Cortex of kidney (tissue), 1 donor: ENCODE results near the gene DRAP1.
"Not testable (repeated sequence)": the region's sequence is repeated elsewhere in the genome, so short reads cannot be mapped to it uniquely, and the experiment has no call there.

Experiments
- DNase-seq: peaks from one replicate; lab custom pipeline; 2025; lab: John Stamatoyannopoulos, UW

DRAP1 gene

DNA sequence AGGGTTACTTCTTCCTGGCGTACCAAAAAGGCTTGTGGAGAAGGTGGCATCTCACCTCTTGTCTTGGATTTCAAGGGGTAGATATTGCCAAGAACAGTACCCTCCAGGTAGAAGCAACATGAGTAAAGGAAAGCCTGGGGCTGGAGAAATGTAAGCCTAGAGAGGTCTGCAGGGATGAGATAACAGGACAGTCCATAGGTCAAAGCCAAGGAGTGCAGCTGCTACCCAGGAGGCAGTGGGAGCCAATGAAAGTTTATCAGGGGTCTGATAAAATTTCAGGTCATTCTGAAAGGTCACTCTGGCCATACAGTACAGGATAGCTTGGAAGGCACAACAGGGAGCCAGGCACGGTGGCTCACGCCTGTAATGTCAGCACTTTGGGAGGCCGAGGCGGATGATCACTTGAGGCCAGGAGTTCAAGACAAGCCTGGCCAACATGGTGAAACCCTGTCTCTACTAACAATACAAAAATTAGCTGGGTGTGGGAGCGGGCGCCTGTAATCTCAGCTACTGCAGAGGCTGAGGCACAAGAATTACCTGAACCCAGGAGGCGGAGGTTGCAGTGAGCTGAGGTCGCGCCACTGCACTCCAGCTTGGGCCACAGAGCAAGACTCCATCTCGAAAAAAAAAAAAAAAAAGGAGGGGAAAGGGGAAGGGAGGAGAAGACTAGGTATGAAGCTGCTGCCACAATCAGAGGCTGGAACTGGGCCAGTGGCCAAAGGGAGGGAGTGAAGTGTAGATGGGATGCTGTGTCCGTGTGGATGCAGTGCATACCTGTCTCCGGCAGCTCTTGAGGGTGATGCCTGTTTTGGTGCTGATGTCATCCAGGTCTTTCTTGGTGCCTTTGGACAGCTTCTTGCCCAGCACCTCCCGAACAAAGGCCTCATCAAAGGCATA lies 32.2 kb upstream of the DRAP1 start:
- DNase-seq: no peak

DNA sequence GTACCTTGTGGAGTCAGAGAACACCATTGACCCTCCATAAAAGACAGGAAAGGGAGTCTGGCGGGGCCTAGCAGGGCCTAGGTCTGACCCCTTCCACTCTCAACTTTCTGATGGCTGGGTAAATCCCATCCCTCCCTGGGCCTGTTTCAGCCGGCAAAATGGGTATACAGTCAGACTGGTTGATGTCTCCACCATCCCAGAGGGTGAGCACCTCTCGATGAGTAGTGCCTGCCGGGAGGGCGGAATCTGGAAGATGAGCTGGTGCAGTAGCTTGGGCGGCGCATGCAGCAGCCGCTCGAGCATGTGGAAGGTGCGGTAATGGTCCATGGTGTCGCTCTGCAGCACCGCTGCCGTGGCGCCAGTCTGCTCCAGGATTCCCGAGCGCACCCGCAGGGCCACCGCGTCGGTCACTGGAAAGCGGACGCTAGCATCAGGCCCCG lies 31.5 kb upstream of the DRAP1 start:
- DNase-seq: no peak

GRCh38 chr11:65888163-65888814 lies 30.9 kb upstream of the DRAP1 start, which contains the start of gene FIBP:
FIBP (minus strand) TSS chr11:65888471; CDS start chr11:65888418, 53 bp downstream.
- no peak for DNase-seq

DNA sequence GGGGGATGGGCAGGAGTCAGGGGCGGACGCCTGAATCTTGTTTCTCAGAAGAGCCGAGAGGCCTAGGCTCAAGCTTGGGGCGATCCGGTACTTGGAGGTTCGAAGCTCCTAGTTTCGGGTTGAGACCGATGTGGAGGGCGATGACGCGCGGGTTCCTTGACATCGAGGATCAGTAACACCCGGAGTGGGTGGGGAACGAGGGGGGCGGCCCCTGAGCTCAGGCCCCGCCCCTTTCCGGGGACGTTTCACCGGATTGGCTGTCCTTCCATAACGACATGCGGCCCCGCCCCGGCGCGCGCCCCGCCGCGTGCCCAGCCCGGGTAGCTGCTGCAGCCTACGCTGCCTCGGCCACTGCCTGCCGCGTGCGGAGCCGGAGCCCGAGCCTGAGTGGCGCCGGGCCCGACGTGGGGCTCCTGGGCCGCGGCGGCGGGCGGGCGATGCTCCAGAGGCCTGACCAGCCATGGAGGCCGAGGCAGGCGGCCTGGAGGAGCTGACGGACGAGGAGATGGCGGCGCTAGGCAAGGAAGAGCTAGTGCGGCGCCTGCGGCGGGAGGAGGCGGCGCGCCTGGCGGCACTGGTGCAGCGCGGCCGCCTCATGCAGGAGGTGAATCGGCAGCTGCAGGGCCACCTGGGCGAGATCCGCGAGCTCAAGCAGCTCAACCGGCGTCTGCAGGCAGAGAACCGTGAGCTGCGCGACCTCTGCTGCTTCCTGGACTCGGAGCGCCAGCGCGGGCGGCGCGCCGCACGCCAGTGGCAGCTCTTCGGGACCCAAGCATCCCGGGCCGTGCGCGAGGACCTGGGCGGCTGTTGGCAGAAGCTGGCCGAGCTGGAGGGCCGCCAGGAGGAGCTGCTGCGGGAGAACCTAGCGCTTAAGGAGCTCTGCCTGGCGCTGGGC lies 28.7 kb upstream of the DRAP1 start, which contains the start of gene CCDC85B:
Gene CCDC85B (plus strand): TSS at position 350 of the 895 bp plus-strand sequence. CDS start 111 bp downstream, at position 461.
- DNase-seq: no peak

DNA sequence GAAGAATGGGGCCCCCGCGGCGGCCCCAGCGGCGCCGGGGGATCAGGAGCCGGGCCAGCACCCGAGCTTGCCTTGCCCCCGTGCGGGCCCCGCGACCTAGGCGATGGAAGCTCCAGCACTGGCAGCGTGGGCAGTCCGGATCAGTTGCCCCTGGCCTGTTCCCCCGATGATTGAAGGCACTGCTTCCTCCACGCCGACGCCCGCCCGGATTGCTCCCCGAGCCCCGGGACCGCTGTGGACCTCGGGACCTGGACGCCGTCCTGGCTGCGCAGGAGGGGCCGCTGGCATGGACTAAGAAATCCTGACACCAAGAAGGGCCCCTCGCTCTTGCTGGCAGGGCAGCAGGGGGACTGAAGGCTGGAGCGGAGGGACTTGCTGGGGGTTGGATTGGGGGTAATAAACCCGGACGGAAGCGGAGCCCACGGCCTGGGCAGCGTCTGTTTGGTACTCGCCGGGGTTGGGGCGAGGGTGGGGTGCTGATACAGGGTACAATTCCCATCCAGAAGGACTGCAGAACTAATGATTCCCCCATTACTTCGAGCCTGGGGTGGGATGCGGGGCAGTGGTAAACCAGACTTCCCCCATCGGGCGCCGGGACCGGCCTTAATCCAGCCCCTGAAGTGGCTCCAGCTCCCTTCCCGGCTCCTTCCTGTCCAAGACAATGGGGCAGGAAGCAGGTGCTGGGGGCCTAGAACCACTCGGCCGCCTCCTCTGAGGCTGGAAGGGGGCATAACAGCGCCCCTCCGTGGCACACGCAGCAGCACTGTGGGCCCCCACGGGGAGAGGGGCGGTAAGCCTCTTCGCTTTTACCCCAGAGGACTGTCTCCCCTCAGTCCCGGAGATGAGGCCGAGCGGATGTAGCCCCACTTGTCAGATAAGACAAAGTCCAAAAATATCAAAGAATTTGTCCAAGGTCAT lies 27.7 kb upstream of the DRAP1 start:
- no peak for DNase-seq

GRCh38 chr11:65892137-65892540 lies 27.1 kb upstream of the DRAP1 start:
- DNase-seq: not testable (repeated sequence)

DNA sequence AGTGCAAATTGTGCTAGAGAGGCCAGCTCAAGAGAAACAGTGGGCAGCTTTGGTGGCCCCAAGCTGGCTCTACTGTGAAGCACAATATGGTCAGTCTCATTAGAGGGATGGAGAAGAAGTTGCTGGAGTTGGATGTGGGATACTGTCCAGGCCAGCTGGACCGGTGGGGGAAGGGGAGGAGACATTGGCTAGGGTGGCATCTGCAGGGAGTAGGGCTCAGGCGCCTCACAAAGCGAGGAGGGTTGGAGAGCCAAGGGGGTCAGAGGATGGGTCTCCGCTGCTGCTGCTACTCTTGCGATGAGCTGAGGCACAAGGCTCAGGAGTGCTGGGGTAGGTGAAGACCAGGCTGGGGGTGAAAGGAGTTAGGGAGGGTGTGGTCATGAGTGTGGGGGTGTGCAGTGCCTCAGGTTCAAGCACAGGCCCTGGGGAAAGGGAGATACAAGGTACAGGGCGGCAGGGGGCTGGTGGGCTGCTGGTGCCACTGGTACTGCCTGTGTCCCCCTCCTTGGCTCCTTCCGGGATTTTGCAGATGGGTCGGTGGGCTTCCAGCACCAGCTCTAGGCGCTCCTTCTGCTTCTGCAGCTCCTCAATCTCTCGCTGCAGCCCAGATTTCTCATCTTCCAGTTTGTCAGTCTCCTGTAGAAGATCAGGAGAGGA lies 26.4 kb upstream of the DRAP1 start:
- no peak for DNase-seq

GRCh38 chr11:65894034-65894591 lies 25.1 kb upstream of the DRAP1 start:
- no peak for DNase-seq

DNA sequence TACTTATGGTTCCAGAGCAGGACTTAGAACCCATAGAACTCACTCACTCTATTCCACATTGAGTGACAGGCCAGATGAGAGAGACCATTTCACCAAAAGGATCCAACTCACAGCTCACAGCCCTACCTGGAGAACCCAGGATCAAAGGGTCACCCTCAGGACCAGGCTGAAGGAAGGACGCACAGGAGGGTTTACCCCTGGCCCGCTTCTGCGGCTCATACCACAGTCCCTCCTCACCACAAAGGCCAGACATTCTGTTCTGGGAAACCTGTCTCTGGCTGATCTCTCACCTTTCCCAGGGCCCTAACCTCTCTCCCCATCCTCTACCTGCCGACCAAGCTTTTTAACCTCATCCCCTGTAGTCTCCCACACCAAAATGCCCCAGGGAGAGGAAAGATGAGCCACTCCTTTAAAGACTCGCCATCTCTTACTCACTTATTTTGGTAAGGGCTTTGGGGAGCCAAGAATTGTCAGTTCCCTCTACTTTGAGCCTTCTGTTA lies 23.7 kb upstream of the DRAP1 start:
- no peak for DNase-seq

DNA sequence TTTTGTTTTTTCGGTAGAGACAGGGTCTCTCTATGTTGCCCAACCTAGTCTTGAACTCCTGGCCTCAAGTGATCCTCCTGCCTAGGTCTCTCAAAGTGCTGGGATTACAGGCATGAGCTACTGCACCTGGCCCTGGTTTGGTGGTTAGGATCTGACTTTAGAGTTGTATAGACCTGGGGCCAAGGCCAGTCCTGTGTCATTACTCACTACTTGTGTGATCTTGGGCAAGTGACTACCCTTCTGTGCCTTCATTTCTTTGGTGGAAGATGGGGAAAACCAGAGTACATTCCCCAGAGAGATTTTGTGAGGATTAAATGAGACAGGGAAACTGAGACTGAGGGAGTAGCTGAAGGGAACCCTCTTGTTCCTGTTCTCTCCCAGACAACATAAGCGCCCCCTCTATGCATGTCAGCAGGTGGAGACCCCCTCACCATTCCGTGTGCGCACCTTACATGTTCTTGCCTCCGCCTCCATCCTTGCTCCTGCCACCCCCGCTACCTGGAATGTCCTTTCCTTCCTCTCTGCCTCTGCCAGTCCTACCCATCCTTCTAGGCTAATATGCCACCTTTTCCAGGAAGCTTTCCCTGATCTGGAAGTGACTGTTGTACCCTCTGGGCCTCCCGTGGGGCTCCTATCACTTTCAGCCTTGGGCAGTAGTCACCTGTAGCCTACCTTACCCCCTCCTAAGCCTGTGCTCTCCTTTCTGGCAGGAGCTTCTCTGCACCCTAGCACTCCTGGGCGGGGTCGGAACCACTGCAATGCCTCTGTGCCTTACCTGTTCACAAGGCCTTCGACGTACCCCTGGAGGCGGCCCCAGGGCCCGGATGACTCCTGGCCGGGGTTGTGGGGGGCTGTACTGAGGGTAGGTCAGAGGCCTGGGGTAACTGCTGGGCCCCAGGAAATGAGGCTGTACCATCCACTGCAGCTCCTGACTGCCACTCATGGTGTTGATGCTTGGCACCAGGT lies 22.9 kb upstream of the DRAP1 start:
- no peak for DNase-seq

DNA sequence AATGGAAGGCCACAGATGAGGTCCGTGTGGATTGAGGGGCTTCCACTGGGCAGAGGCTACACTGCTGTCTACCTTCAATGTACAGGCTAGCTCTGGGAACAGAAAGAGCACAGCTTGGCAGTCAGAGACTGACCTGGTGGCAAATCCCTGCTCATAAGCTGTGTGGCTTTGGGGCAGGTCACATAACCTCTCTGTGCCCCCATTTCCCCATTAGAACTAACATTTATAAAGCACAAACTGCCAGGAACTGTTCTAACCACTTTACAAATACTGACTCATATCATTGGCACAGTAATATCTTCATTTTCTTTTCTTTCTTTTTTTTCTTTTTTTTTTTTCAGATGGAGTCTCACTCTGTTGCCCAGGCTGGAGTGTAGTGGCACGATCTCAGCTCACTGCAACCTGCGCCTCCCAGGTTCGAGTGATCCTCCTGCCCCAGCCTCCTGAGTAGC lies 22.2 kb upstream of the DRAP1 start:
- DNase-seq: no peak

DNA sequence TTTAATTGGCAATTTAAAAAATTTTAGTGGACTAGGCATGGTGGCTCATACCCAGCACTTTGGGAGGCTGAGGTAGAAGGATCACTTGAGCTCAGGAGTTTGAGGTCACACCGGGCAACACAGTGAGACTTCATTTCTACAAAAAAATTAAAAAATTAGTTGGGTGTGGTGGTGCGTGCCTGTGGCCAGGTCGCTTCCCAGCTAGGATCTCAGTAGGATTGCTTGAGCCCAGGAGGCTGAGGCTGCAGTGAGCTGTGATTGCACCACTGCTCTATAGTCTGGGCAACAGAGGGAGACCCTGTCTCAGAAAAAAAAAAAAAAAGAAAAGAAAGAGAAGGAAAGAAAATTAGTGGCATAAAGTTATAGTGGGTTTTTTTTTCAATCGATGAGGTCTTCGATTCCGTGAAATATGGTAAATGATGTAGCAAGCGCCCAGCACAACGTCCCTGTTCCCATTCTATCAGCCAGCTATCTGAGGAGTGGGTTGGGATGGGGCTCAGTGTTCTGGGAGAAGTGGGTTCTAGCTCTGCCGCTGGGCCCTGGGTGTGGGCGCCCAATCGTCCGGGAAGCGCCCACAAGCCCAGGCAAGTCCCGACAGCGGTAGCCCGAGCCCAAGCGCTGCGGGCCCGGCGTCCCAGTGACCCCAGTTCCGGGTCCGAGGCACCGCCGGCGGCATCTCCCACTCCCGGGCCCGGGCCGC lies 20.4 kb upstream of the DRAP1 start:
- no peak for DNase-seq

GRCh38 chr11:65899356-65900124 lies 19.7 kb upstream of the DRAP1 start:
- DNase-seq: no peak

GRCh38 chr11:65900125-65900898 lies 18.9 kb upstream of the DRAP1 start, which contains the start of gene FOSL1:
FOSL1 (minus strand) TSS chr11:65900388; CDS start chr11:65900339, 49 bp downstream.
- DNase-seq: no peak

GRCh38 chr11:65900899-65901180 lies 18.4 kb upstream of the DRAP1 start:
- no peak for DNase-seq

DNA sequence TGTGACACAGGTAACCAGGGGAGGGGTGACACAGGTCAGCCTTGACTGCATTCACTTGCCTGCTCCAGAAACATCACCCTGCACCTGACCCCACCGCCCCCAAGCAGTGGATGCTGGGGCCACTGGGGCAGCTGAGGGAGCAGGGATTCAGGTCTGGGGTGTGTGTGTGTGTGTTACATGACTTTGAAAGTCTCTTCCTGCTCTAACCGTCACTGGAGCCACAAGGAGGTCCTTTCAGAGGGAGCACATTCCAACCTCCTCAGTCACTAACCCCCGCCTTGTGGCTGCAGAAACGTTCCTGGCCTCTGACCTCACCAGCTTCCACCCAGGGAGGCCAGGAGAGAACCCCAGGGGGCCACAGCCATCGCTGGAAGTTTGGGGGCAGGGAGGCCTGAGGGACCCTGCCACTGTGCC lies 16.2 kb upstream of the DRAP1 start:
- no peak for DNase-seq
